HG02970 (cell line): ENCODE results near the gene MOBP.

Source experiments
- ATAC-seq: cut with Tn5 transposase; IDR thresholded peaks from one replicate; pipeline ENCODE4 v1.9.1; 2021; ENCODE audit warnings: mild to moderate bottlenecking, moderate library complexity, moderate number of reproducible peaks; ENCODE audit not compliant: unreplicated experiment, low FRiP score

The MOBP gene

GRCh38 chr3:39531665-39532064 lies 64.2 kb downstream of the MOBP start:
- no peak for ATAC-seq

- no peak for ATAC-seq
Observed at GRCh38 chr3:39532777-39533176, 65.3 kb downstream of the MOBP start.

- no peak for ATAC-seq
Observed at GRCh38 chr3:39533226-39533625, 65.7 kb downstream of the MOBP start.

GRCh38 chr3:39540162-39540921 lies 72.9 kb downstream of the MOBP start:
- no peak for ATAC-seq

- ATAC-seq, result no peak
Observed at GRCh38 chr3:39541442-39541841, 74.0 kb downstream of the MOBP start.

- ATAC-seq, result no peak
Observed at GRCh38 chr3:39541917-39542329, 74.4 kb downstream of the MOBP start.

- ATAC-seq, result no peak
Observed at GRCh38 chr3:39542588-39542988, 75.1 kb downstream of the MOBP start.

GRCh38 chr3:39548282-39548681 lies 80.8 kb downstream of the MOBP start:
- no peak for ATAC-seq

- no peak for ATAC-seq
Observed at GRCh38 chr3:39550354-39551051, 83.0 kb downstream of the MOBP start.
